A549 (cell line): ENCODE results near the gene CMKLR1.

Experiments used
- BCL3 ChIP-seq: fragments of >200 bp; sonication (Bioruptor Twin); formaldehyde crosslinking; IDR thresholded peaks from 3 replicates; pipeline ENCODE4 v1.6.1; 2016
- CHD2 ChIP-seq: fragments of 150-350 bp; IDR thresholded peaks from 2 replicates; pipeline ENCODE4 v1.6.1; 2014; ENCODE audit warnings: low read length; ENCODE audit not compliant: partially characterized antibody
- CTCF ChIP-seq: fragments of >200 bp; sonication (Bioruptor Twin); formaldehyde crosslinking; IDR thresholded peaks from 3 replicates; pipeline ENCODE4 v1.5.1; 2016
- EP300 ChIP-seq, 2 experiments: fragments of >200 bp; sonication (Bioruptor Twin); formaldehyde crosslinking; IDR thresholded peaks; 2 replicates in 1 of 2; 3 replicates in 1 of 2; pipeline ENCODE4 v1.6.1; 2016 to 2017
- FOSL2 ChIP-seq, 2 experiments: fragments of 450-650 bp in 1 of 2; fragments of >200 bp in 1 of 2; sonication (Bioruptor Twin) in 1 of 2; formaldehyde crosslinking; IDR thresholded peaks; 2 replicates each; pipeline versions ENCODE4 v1.5.0 to v1.6.1; 2016 to 2020; ENCODE audit warnings: mild to moderate bottlenecking in 1 of 2, moderate library complexity in 1 of 2
- NPAS2 ChIP-seq: fragments of 250-450 bp; sonication (Bioruptor Pico); IDR thresholded peaks from 2 replicates; pipeline ENCODE4 v1.8.0; 2022; ENCODE audit warnings: mild to moderate bottlenecking, moderate library complexity, borderline replicate concordance
- RNF2 ChIP-seq: fragments of 200-600 bp; sonication (generic); IDR thresholded peaks from 2 replicates; pipeline ENCODE4 v1.6.1; 2016; ENCODE audit warnings: low read depth, mild to moderate bottlenecking, antibody characterized with exemption, moderate library complexity, borderline replicate concordance
- ZFP36 ChIP-seq: fragments of 450-650 bp; IDR thresholded peaks from 2 replicates; pipeline ENCODE4 v1.6.1; 2014; ENCODE audit warnings: borderline replicate concordance; ENCODE audit not compliant: partially characterized antibody

- TF ChIP-seq NPAS2 (CRISPR knock-in tag) (no peak), EP300 (IDR thresholded peaks at IDR 0.05) (no peak), RNF2 (no peak), ZFP36 (no peak), FOSL2 (IDR thresholded peaks at IDR 0.05) (no peak), FOSL2 (CRISPR knock-in tag; IDR thresholded peaks at IDR 0.05) (no peak), BCL3 (no peak), CTCF (no peak), CHD2 (no peak)
These were observed 35.6 kb upstream of the CMKLR1 start for GRCh38 chr12:108374596-108375320.
